ENCODE data around the gene OSBPL5. TPM values are rescaled to one million over a fixed set of nuclear protein-coding genes. Genes with fewer than 3 reads are reported as not detected.

OSBPL5 gene
- total RNA-seq, 2 experiments from 2014 or later: 0.63 to 2.7 TPM

- CTCF ChIA-PET (ENCODE audit: unreplicated experiment): no interaction called here
- no peak overlapping the region for H3K4me2 ChIP-seq (ENCODE audit: low read length)
- no TSS peak for BruUV-seq (replicated peaks)
Measured at GRCh38 chr11:3086671-3087150, 78.4 kb downstream of the OSBPL5 start.

GRCh38 chr11:3086114-3086513 is 79.0 kb downstream of the OSBPL5 start:
- Histone ChIP-seq H3K4me1 (ENCODE audit: insufficient read depth, low read length, poor library complexity, severe bottlenecking) (no peaks in the 10 kb centered on the region), H3K36me3 (ENCODE audit: insufficient read depth, low read length) (no peaks in the 10 kb centered on the region), H4K20me1 (ENCODE audit: insufficient read depth, low read length) (no peaks in the 10 kb centered on the region), H3K4me3 (ENCODE audit: low read depth, low read length, poor library complexity, severe bottlenecking) (no peak overlapping the region), H3K9me2 (ENCODE audit: insufficient read depth, low read length) (no peaks in the 10 kb centered on the region), H3K9me3 (ENCODE audit: low read length) (no peaks in the 10 kb centered on the region), H2AFZ (ENCODE audit: low read length) (no peak overlapping the region), H3K79me2 (ENCODE audit: insufficient read depth, low read depth, low read length) (no peaks in the 10 kb centered on the region), H3K4me2 (ENCODE audit: low read length) (no peak overlapping the region), H3K27ac (ENCODE audit: low read depth, low read length, poor library complexity, severe bottlenecking) (no peak overlapping the region)
- POLR2A ChIA-PET: no interaction called here
- no TSS peak for BruUV-seq (replicated peaks)
- intact Hi-C loops (cut with micrococcal nuclease; ENCODE audit: unreplicated experiment): no loop called here
- CTCF ChIA-PET (ENCODE audit: unreplicated experiment): no interaction called here
- TF ChIP-seq EZH2phosphoT487 (IDR thresholded peaks at IDR 0.05; ENCODE audit: borderline replicate concordance, low read depth, low read length) (no peak), CTCF (conservative IDR thresholded peaks at IDR 0.05; ENCODE audit: low read length) (no peak)
- DNase-seq (ENCODE audit: low spot score): no peak

More at GRCh38 chr11:3086671-3087150, 78.4 kb downstream of the OSBPL5 start:
- Histone ChIP-seq H4K20me1 (ENCODE audit: insufficient read depth, low read length) (no peaks in the 10 kb centered on the region), H3K4me3 (ENCODE audit: low read depth, low read length, poor library complexity, severe bottlenecking) (no peak overlapping the region), H3K4me1 (ENCODE audit: insufficient read depth, low read length, poor library complexity, severe bottlenecking) (no peaks in the 10 kb centered on the region), H3K27ac (ENCODE audit: low read depth, low read length, poor library complexity, severe bottlenecking) (no peak overlapping the region), H2AFZ (ENCODE audit: low read length) (no peak overlapping the region), H3K9me2 (ENCODE audit: insufficient read depth, low read length) (no peaks in the 10 kb centered on the region), H3K9me3 (ENCODE audit: low read length) (no peaks in the 10 kb centered on the region), H3K79me2 (ENCODE audit: insufficient read depth, low read depth, low read length) (no peaks in the 10 kb centered on the region), H3K36me3 (ENCODE audit: insufficient read depth, low read length) (no peaks in the 10 kb centered on the region)
- intact Hi-C loops (cut with micrococcal nuclease; ENCODE audit: unreplicated experiment): no loop called here
- no peak for TF ChIP-seq CTCF (conservative IDR thresholded peaks at IDR 0.05; ENCODE audit: low read length)
- TF ChIP-seq EZH2phosphoT487 (IDR thresholded peaks at IDR 0.05; ENCODE audit: borderline replicate concordance, low read depth, low read length): no peak
- POLR2A ChIA-PET: no interaction called here
- no peak for DNase-seq (ENCODE audit: low spot score)

GRCh38 chr11:3085052-3085451 is 80.1 kb downstream of the OSBPL5 start:
- DNase-seq (ENCODE audit: low spot score): no peak
- ChIA-PET CTCF (ENCODE audit: unreplicated experiment) (no interaction called here), POLR2A (no interaction called here)
- Histone ChIP-seq H3K79me2 (ENCODE audit: insufficient read depth, low read depth, low read length) (no peaks in the 10 kb centered on the region), H2AFZ (ENCODE audit: low read length) (no peak overlapping the region), H3K4me2 (ENCODE audit: low read length) (no peak overlapping the region), H3K9me2 (ENCODE audit: insufficient read depth, low read length) (no peaks in the 10 kb centered on the region), H3K4me3 (ENCODE audit: low read depth, low read length, poor library complexity, severe bottlenecking) (no peak overlapping the region), H3K4me1 (ENCODE audit: insufficient read depth, low read length, poor library complexity, severe bottlenecking) (no peaks in the 10 kb centered on the region), H3K9me3 (ENCODE audit: low read length) (no peaks in the 10 kb centered on the region), H3K36me3 (ENCODE audit: insufficient read depth, low read length) (no peaks in the 10 kb centered on the region), H3K27ac (ENCODE audit: low read depth, low read length, poor library complexity, severe bottlenecking) (no peak overlapping the region), H4K20me1 (ENCODE audit: insufficient read depth, low read length) (no peaks in the 10 kb centered on the region)
- intact Hi-C loops (cut with micrococcal nuclease; ENCODE audit: unreplicated experiment): no loop called here
- TF ChIP-seq CTCF (conservative IDR thresholded peaks at IDR 0.05; ENCODE audit: low read length): no peak
- no peak for TF ChIP-seq EZH2phosphoT487 (IDR thresholded peaks at IDR 0.05; ENCODE audit: borderline replicate concordance, low read depth, low read length)
- BruUV-seq (replicated peaks): no TSS peak

Measured in OCI-LY7 (cell line).